A673 (cell line): ENCODE data around the gene NOVA1.

Source experiments
- CTCF ChIP-seq: fragments of 300-800, 200-600 bp; sonication (generic); conservative IDR thresholded peaks from 2 replicates; pipeline ENCODE4 v1.5.1; 2017; ENCODE audit warnings: low read depth, mild to moderate bottlenecking, antibody characterized with exemption, low read length, moderate library complexity, mixed read lengths
- EZH2 ChIP-seq: fragments of 200-600 bp; sonication (generic); IDR thresholded peaks from 2 replicates; pipeline ENCODE4 v1.6.1; 2017; ENCODE audit warnings: borderline replicate concordance, low read depth, mild to moderate bottlenecking, mixed read lengths, antibody characterized with exemption, low read length; ENCODE audit not compliant: poor library complexity, severe bottlenecking

DNA sequence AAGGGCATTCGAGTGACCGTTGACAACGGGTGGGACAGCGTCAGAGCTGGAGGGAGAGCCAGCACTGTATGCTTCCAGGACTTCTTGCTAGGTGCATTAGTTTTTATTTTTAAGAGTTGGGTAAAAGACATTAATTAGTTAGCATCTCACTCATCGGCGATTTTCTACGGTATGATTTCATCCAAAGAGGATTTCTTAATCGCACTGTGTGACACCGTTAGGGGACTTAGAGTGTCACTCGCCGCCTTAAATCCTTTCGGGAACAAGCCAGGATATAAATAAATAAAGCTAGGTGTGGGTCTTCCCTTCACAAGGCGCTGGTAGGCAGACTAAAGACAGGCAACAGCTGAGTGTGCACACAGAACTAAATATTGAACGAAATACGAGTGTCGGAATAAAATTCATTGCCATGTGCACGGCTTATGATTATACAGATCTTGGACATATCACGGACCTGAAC is 869 bp upstream of the NOVA1 start:
- TF ChIP-seq CTCF (no peak), EZH2 (no peak)
